H1 (cell line): ENCODE data around the gene ZNF765. TPM values are rescaled to one million over a fixed set of nuclear protein-coding genes. Genes with fewer than 3 reads are reported as not detected.

Experiments
- CTCF ChIA-PET: fragments of 300-600 bp; sonication (Branson Sonifier 250); formaldehyde crosslinking; loops from one replicate; lab custom pipeline; 2021; ENCODE audit not compliant: partially characterized antibody; lab: Charles Lee
- POLR2A ChIA-PET: fragments of 300-600 bp; sonication (Branson Sonifier 250); formaldehyde crosslinking; loops from one replicate; lab custom pipeline; 2021; ENCODE audit warnings: inconsistent platforms; ENCODE audit not compliant: partially characterized antibody; lab: Charles Lee
- DNase-seq, 2 experiments: peaks; one replicate each; pipeline versions ENCODE4 v3.0.0 to v3.0.0-alpha.2; 2010 to 2022; ENCODE audit warnings: low spot score in 2 of 2, low read depth in 1 of 2, mixed read lengths in 1 of 2
- FAIRE-seq: peaks from 2 replicates; lab custom pipeline; 2011; peaks lifted over from hg19 to GRCh38; lab: Jason Lieb, UNC
- H2AFZ ChIP-seq: 2 replicates; pipeline ENCODE4 v1.8.1; 2012; ENCODE audit warnings: low read length, inconsistent platforms
- H2AK5ac ChIP-seq: 2 replicates; pipeline ENCODE4 v1.6.1; 2013; ENCODE audit warnings: low read depth, low read length
- H2BK120ac ChIP-seq: replicated peaks from 2 replicates; pipeline ENCODE3; 2013; ENCODE audit warnings: low read depth, low read length, inconsistent platforms
- H2BK12ac ChIP-seq: 2 replicates; pipeline ENCODE4 v1.6.1; 2013; ENCODE audit warnings: low read depth, low read length
- H2BK15ac ChIP-seq: 2 replicates; pipeline ENCODE4 v1.6.1; 2013; ENCODE audit warnings: low read length
- H2BK20ac ChIP-seq: 2 replicates; pipeline ENCODE4 v1.6.1; 2013; ENCODE audit warnings: low read length
- H2BK5ac ChIP-seq: 2 replicates; pipeline ENCODE4 v1.6.1; 2013; ENCODE audit warnings: low read depth, low read length
- H3K14ac ChIP-seq: 2 replicates; pipeline ENCODE4 v1.6.1; 2013; ENCODE audit warnings: inconsistent platforms; ENCODE audit not compliant: insufficient read length
- H3K18ac ChIP-seq: 2 replicates; pipeline ENCODE4 v1.6.1; 2013; ENCODE audit warnings: low read length; ENCODE audit errors: extremely low read depth
- H3K23ac ChIP-seq: 2 replicates; pipeline ENCODE4 v1.6.1; 2013; ENCODE audit warnings: inconsistent platforms; ENCODE audit not compliant: insufficient read length
- H3K23me2 ChIP-seq: 2 replicates; pipeline ENCODE4 v1.6.1; 2013; ENCODE audit warnings: low read depth, low read length
- H3K27ac ChIP-seq: 2 replicates; pipeline ENCODE4 v1.6.1; 2011; ENCODE audit warnings: low read depth, low read length, inconsistent platforms
- H3K27me3 ChIP-seq, 4 experiments: replicated peaks in 1 of 4; 1 replicate in 1 of 4; 2 replicates in 3 of 4; pipeline versions ENCODE4 v1.6.1 to v1.8.1; 2011 to 2013; ENCODE audit warnings: low read length in 3 of 4, mild to moderate bottlenecking in 3 of 4, inconsistent platforms in 2 of 4, mixed read lengths in 2 of 4, moderate library complexity in 1 of 4; ENCODE audit not compliant: control insufficient read depth in 3 of 4, insufficient read depth in 3 of 4; ENCODE audit errors: extremely low read depth in 1 of 4
- H3K36me3 ChIP-seq, 4 experiments: 2 replicates each; pipeline versions ENCODE4 v1.6.1 to v1.8.1; 2011 to 2013; ENCODE audit warnings: mild to moderate bottlenecking in 4 of 4, low read length in 3 of 4, moderate library complexity in 2 of 4, control low read depth in 1 of 4, inconsistent platforms in 1 of 4; ENCODE audit not compliant: insufficient read depth in 4 of 4, control insufficient read depth in 2 of 4
- H3K4ac ChIP-seq: replicated peaks from 2 replicates; pipeline ENCODE3; 2013; ENCODE audit warnings: low read length, low read depth, mixed read lengths, inconsistent platforms; ENCODE audit not compliant: insufficient read length
- H3K4me1 ChIP-seq, 4 experiments: replicated peaks in 1 of 4; 1 replicate in 1 of 4; 2 replicates in 3 of 4; pipeline versions ENCODE4 v1.6.1 to v1.8.1; 2011 to 2013; ENCODE audit warnings: low read length in 3 of 4, inconsistent platforms in 2 of 4, mixed read lengths in 1 of 4; ENCODE audit not compliant: insufficient read depth in 4 of 4, control insufficient read depth in 3 of 4
- H3K4me2 ChIP-seq, 2 experiments: 2 replicates each; pipeline versions ENCODE4 v1.6.1 to v1.8.1; 2011 to 2013; ENCODE audit warnings: low read depth in 2 of 2, low read length in 2 of 2, control low read depth in 1 of 2, inconsistent platforms in 1 of 2, mild to moderate bottlenecking in 1 of 2; ENCODE audit not compliant: insufficient read depth in 1 of 2
- H3K4me3 ChIP-seq, 4 experiments: fragments of 200-600, 300-600 bp in 1 of 4; sonication (generic), shearing (Covaris generic), sonication (Bioruptor Twin) in 1 of 4; 2 replicates each; pipeline versions ENCODE4 v1.5.1 to v1.8.1; 2011 to 2016; ENCODE audit warnings: low read length in 4 of 4, low read depth in 3 of 4, control low read depth in 2 of 4, inconsistent platforms in 2 of 4, mild to moderate bottlenecking in 2 of 4, mixed read lengths in 1 of 4, moderate library complexity in 1 of 4; ENCODE audit not compliant: insufficient read depth in 2 of 4; ENCODE audit errors: extremely low read depth in 1 of 4
- H3K56ac ChIP-seq: replicated peaks from 2 replicates; pipeline ENCODE3; 2013; ENCODE audit warnings: low read depth, mild to moderate bottlenecking, mixed read lengths, low read length, inconsistent platforms; ENCODE audit not compliant: insufficient read length
- H3K79me1 ChIP-seq: 2 replicates; pipeline ENCODE4 v1.6.1; 2013; ENCODE audit warnings: low read depth, low read length, control low read depth
- H3K79me2 ChIP-seq, 2 experiments: 2 replicates each; pipeline versions ENCODE4 v1.6.1 to v1.8.1; 2012 to 2013; ENCODE audit warnings: low read length in 2 of 2, mild to moderate bottlenecking in 2 of 2, inconsistent platforms in 1 of 2; ENCODE audit not compliant: insufficient read depth in 2 of 2, control insufficient read depth in 1 of 2
- H3K9ac ChIP-seq, 4 experiments: replicated peaks in 1 of 4; 1 replicate in 1 of 4; 2 replicates in 3 of 4; pipeline versions ENCODE4 v1.6.1 to v1.8.1; 2011 to 2013; ENCODE audit warnings: low read depth in 3 of 4, low read length in 3 of 4, control low read depth in 2 of 4, mild to moderate bottlenecking in 2 of 4, moderate library complexity in 2 of 4, inconsistent platforms in 1 of 4; ENCODE audit errors: extremely low read depth in 1 of 4
- H3K9me3 ChIP-seq, 2 experiments: 2 replicates each; pipeline versions ENCODE4 v1.6.1 to v1.8.1; 2012 to 2013; ENCODE audit warnings: mild to moderate bottlenecking in 2 of 2, moderate library complexity in 2 of 2, control low read depth in 1 of 2, inconsistent platforms in 1 of 2, low read depth in 1 of 2, low read length in 1 of 2, mixed read lengths in 1 of 2; ENCODE audit not compliant: insufficient read depth in 2 of 2
- H4K20me1 ChIP-seq, 2 experiments: replicated peaks in 1 of 2; 2 replicates each; pipeline versions ENCODE3 to v1.8.1; 2011 to 2013; ENCODE audit warnings: inconsistent platforms in 2 of 2, low read length in 2 of 2, mild to moderate bottlenecking in 1 of 2; ENCODE audit not compliant: insufficient read depth in 2 of 2, control insufficient read depth in 1 of 2
- H4K5ac ChIP-seq: 2 replicates; pipeline ENCODE4 v1.6.1; 2013; ENCODE audit warnings: low read length, low read depth, mixed read lengths, inconsistent platforms; ENCODE audit not compliant: insufficient read length
- H4K8ac ChIP-seq: 2 replicates; pipeline ENCODE4 v1.8.0; 2013; ENCODE audit warnings: mild to moderate bottlenecking, moderate library complexity, low read length, inconsistent platforms; ENCODE audit not compliant: insufficient read depth; ENCODE audit errors: extremely low read depth
- H4K91ac ChIP-seq: replicated peaks from 2 replicates; pipeline ENCODE3; 2013; ENCODE audit warnings: low read length, mixed read lengths, inconsistent platforms; ENCODE audit not compliant: insufficient read length
- ASH2L ChIP-seq: fragments of 200-600, 300-600 bp; sonication (generic); IDR thresholded peaks from one replicate; pipeline ENCODE4 v1.7.1; 2017; ENCODE audit warnings: low read length
- BCL11A ChIP-seq, 2 experiments: IDR thresholded peaks; one replicate each; pipeline ENCODE4 v1.6.1; 2011; ENCODE audit warnings: low read depth in 2 of 2, low read length in 2 of 2, mild to moderate bottlenecking in 2 of 2
- CTCF ChIP-seq, 3 experiments: IDR thresholded peaks; 1 replicate in 2 of 3; 2 replicates in 1 of 3; pipeline versions ENCODE4 v1.5.1 to v1.6.1; 2011; ENCODE audit warnings: low read length in 3 of 3, mild to moderate bottlenecking in 3 of 3, inconsistent platforms in 2 of 3, low read depth in 1 of 3, moderate library complexity in 1 of 3; ENCODE audit not compliant: insufficient read depth in 1 of 3; ENCODE audit errors: control extremely low read depth in 1 of 3
- EP300 ChIP-seq, 2 experiments: IDR thresholded peaks; 1 replicate in 1 of 2; 2 replicates in 1 of 2; pipeline ENCODE4 v1.6.1; 2011 to 2012; ENCODE audit warnings: low read depth in 2 of 2, low read length in 2 of 2, mild to moderate bottlenecking in 2 of 2, borderline replicate concordance in 1 of 2, inconsistent platforms in 1 of 2, moderate library complexity in 1 of 2
- PHF8 ChIP-seq: fragments of 200-600 bp; sonication (generic); conservative IDR thresholded peaks from 2 replicates; pipeline ENCODE4 v1.7.1; 2012; ENCODE audit warnings: low read depth, mild to moderate bottlenecking, inconsistent platforms, low read length, moderate library complexity
- POLR2AphosphoS5 ChIP-seq: IDR thresholded peaks from 2 replicates; pipeline ENCODE4 v1.6.1; 2011; ENCODE audit warnings: low read depth, low read length
- POU5F1 ChIP-seq: IDR thresholded peaks from 2 replicates; pipeline ENCODE4 v1.6.1; 2011; ENCODE audit warnings: low read depth, mild to moderate bottlenecking, low read length, moderate library complexity
- RAD21 ChIP-seq, 2 experiments: IDR thresholded peaks in 1 of 2; conservative IDR thresholded peaks in 1 of 2; 2 replicates each; pipeline ENCODE4 v1.6.1; 2011; ENCODE audit warnings: low read depth in 2 of 2, low read length in 2 of 2, improper control_type of control experiment in 1 of 2, inconsistent platforms in 1 of 2, mild to moderate bottlenecking in 1 of 2, moderate library complexity in 1 of 2
- TBP ChIP-seq: IDR thresholded peaks from 2 replicates; pipeline ENCODE4 v1.6.1; 2011; ENCODE audit warnings: low read depth, low read length, improper control_type of control experiment
- WGBS, 2 experiments: shearing (Covaris generic) in 1 of 2; methylation state at CpG; one replicate each; pipeline versions ENCODE4 v1.1.6 to v1.1.7; 2013 to 2015; ENCODE audit warnings: low lambda C conversion rate in 2 of 2, mixed read lengths in 2 of 2, inconsistent platforms in 1 of 2, low coverage in 1 of 2, missing lambda C conversion rate in 1 of 2; ENCODE audit not compliant: insufficient replicate concordance in 2 of 2, insufficient coverage in 1 of 2, insufficient read length in 1 of 2; ENCODE audit errors: extremely low coverage in 1 of 2, missing lambda C conversion rate in 1 of 2; 5-methylcytosine and 5-hydroxymethylcytosine counted together
- polyA plus RNA-seq, 7 experiments: library from polyadenylated mRNA; depleted of rRNA in 3 of 7; stranded (reverse) in 5 of 7; unstranded in 2 of 7; fragments of >200 nt in 5 of 7; fragments of 200-250 nt in 2 of 7; gene quantifications; 1 replicate in 5 of 7; 2 replicates in 1 of 7; 4 replicates in 1 of 7; pipeline versions ENCODE4 v1.2.1 to v1.2.3, GENCODE V29; 2011 to 2013; ENCODE audit warnings: missing spikeins in 2 of 7, mixed read lengths in 2 of 7
- total RNA-seq: library from RNA; stranded (reverse); fragmentation: NEBNext Ultra II Directional; extraction: Animal tissue kit (Norgen Biotek cat#: 25700); gene quantifications from 2 replicates; pipeline ENCODE4 v1.2.1, GENCODE V29; 2021
- TF ChIP-seq, protein P1 (sequence below): IDR thresholded peaks from 2 replicates; pipeline ENCODE4 v1.6.1; 2012; ENCODE audit warnings: low read length, inconsistent platforms

The ZNF765 gene
- total and polyA plus RNA-seq, 2 of the 8 experiments (the other 6 are each of a cell fraction or from before 2014, with no cell fraction given) = 4.5 to 22.3 TPM

DNA sequence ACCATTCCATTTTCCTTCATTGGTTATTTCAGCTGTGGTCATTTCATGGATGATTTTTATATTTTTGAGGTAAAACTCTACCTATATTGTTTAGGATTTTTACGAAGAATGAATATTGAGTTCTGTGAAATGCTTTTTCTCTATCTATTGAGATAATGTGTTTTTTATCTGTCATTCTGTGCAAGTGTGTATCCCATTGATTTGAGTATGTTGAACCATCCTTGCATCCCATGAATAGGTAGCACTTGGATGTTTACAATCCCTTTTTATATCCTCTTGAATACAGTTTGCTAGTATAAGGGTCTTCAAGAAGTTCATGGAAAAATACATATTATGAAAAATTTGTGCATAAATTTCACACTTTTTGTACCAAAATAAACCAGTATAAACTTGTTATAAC, 39.2 kb upstream of the ZNF765 start:
- Histone ChIP-seq H4K20me1 (no peaks in the 10 kb centered on the region), H3K9me3 (peaks cover 53 to 54% of the 10 kb centered on the region in 2 experiments), H4K91ac (no peak overlapping the region), H2AK5ac (no peak overlapping the region), H3K79me1 (no peaks in the 10 kb centered on the region), H3K4me1 (no peaks in the 10 kb centered on the region), H3K4ac (no peak overlapping the region), H2BK120ac (no peak overlapping the region), H3K36me3 (peaks cover 5 to 41% (median 28%) of the 10 kb centered on the region in 4 experiments; a peak in 7 of 8 replicates), H3K56ac (no peak overlapping the region), H3K18ac (no peak overlapping the region), H2BK15ac (no peak overlapping the region), H3K4me2 (no peak overlapping the region), H2AFZ (no peak overlapping the region), H4K5ac (no peak overlapping the region), H2BK20ac (no peak overlapping the region), H3K23me2 (no peaks in the 10 kb centered on the region), H3K27me3 (no peaks in the 10 kb centered on the region), H3K23ac (no peak overlapping the region), H3K27ac (no peak overlapping the region), H4K8ac (no peak overlapping the region), H3K9ac (no peak overlapping the region), H2BK5ac (no peak overlapping the region), H2BK12ac (no peak overlapping the region), H3K14ac (no peak overlapping the region), H3K79me2 (no peaks in the 10 kb centered on the region), H3K4me3 (no peak overlapping the region)
- CTCF ChIA-PET = no interaction called here
- FAIRE-seq = no peak
- POLR2A ChIA-PET = no interaction called here
- 86% methylated on average over 1 of the region's 1 CpG; no CpG with 5 or more reads in 1 of the 2 experiments for WGBS, 2 experiments
- DNase-seq = no peak
- no peak for TF ChIP-seq BCL11A (IDR thresholded peaks at IDR 0.05; ENCODE audit: low read depth in 2 of 2, low read length in 2 of 2)
- TF ChIP-seq PHF8 = no peak
- TF ChIP-seq POLR2AphosphoS5 = no peak
- no peak for TF ChIP-seq ASH2L
- TF ChIP-seq EP300 (IDR thresholded peaks at IDR 0.05; ENCODE audit: borderline replicate concordance in 1 of 2, low read depth in 2 of 2, low read length in 2 of 2) = no peak
- TF ChIP-seq, protein P1, sequence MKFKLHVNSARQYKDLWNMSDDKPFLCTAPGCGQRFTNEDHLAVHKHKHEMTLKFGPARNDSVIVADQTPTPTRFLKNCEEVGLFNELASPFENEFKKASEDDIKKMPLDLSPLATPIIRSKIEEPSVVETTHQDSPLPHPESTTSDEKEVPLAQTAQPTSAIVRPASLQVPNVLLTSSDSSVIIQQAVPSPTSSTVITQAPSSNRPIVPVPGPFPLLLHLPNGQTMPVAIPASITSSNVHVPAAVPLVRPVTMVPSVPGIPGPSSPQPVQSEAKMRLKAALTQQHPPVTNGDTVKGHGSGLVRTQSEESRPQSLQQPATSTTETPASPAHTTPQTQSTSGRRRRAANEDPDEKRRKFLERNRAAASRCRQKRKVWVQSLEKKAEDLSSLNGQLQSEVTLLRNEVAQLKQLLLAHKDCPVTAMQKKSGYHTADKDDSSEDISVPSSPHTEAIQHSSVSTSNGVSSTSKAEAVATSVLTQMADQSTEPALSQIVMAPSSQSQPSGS = no peak
- no peak for TF ChIP-seq POU5F1
- TF ChIP-seq TBP = no peak
- TF ChIP-seq RAD21 (IDR thresholded peaks at IDR 0.05 in 1 of 2, conservative IDR thresholded peaks at IDR 0.05 in 1 of 2; ENCODE audit: low read depth in 2 of 2, low read length in 2 of 2) = no peak
- TF ChIP-seq CTCF (IDR thresholded peaks at IDR 0.05; ENCODE audit: control extremely low read depth in 1 of 3, insufficient read depth in 1 of 3, low read depth in 1 of 3, low read length in 3 of 3) = no peak
